Keratinocyte (primary cell): ENCODE results near the gene KLHDC4.

Experiments used
- EZH2 ChIP-seq: IDR thresholded peaks from one replicate; pipeline ENCODE4 v1.6.1; 2012; ENCODE audit warnings: inconsistent platforms, mild to moderate bottlenecking, low read length, moderate library complexity
- TF ChIP-seq, protein P1 (sequence below), 3 experiments: IDR thresholded peaks in 1 of 3; conservative IDR thresholded peaks in 1 of 3; optimal IDR thresholded peaks in 1 of 3; 2 replicates in 2 of 3; 3 replicates in 1 of 3; pipeline versions ENCODE3 to v1.5.1; 2011; ENCODE audit warnings: low read length in 3 of 3, mild to moderate bottlenecking in 3 of 3, moderate library complexity in 2 of 3, control low read depth in 1 of 3, inconsistent platforms in 1 of 3; ENCODE audit not compliant: insufficient read depth in 2 of 3; ENCODE audit errors: extremely low read depth in 1 of 3

DNA sequence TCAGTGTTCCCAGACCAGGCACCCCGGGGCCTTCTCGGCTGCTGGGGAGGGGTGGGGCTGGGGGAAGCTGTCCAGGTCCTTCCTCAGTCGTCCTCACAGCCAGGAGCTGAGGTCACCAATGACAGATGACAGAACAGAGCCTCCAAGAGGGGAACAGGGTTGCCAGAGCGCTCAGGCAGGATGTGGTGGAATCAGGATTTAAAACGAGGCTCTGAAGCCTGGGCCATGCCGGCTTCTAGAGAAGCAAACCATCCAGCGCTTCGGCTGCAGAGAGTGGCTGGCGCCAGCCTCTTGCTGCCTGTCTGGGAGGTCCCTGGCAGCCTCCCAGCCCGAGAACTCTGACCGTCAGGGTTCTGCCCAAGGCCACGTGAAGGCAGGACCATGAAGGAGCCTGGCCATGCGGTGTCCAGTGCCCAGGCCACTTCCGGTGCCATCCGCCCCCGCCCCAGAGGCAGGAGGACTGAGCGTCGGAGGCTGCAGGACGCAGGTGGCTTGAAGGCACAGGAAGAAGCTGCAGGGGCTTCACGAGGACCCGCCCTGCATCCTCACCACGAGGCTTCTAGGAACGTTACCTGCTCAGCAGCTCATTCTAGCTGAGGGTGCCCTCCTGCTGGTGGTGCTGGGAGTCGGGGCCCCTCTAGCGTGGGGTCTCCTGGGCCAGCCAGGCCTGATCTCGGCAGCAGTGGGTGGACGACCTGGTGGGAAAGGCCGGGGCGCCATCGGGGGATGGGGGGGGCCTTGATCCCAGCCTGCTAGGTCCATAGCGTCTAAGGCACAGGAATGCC lies 78.5 kb downstream of the KLHDC4 start:
- TF ChIP-seq, protein P1, sequence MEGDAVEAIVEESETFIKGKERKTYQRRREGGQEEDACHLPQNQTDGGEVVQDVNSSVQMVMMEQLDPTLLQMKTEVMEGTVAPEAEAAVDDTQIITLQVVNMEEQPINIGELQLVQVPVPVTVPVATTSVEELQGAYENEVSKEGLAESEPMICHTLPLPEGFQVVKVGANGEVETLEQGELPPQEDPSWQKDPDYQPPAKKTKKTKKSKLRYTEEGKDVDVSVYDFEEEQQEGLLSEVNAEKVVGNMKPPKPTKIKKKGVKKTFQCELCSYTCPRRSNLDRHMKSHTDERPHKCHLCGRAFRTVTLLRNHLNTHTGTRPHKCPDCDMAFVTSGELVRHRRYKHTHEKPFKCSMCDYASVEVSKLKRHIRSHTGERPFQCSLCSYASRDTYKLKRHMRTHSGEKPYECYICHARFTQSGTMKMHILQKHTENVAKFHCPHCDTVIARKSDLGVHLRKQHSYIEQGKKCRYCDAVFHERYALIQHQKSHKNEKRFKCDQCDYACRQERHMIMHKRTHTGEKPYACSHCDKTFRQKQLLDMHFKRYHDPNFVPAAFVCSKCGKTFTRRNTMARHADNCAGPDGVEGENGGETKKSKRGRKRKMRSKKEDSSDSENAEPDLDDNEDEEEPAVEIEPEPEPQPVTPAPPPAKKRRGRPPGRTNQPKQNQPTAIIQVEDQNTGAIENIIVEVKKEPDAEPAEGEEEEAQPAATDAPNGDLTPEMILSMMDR (optimal IDR thresholded peaks at IDR 0.05 in 1 of 3, IDR thresholded peaks at IDR 0.05 in 1 of 3, conservative IDR thresholded peaks at IDR 0.05 in 1 of 3; ENCODE audit: extremely low read depth in 1 of 3, insufficient read depth in 2 of 3, low read length in 3 of 3), result no peak
- no peak for TF ChIP-seq EZH2
